ENCODE measurements around the gene DGKD.

Gene DGKD

DNA sequence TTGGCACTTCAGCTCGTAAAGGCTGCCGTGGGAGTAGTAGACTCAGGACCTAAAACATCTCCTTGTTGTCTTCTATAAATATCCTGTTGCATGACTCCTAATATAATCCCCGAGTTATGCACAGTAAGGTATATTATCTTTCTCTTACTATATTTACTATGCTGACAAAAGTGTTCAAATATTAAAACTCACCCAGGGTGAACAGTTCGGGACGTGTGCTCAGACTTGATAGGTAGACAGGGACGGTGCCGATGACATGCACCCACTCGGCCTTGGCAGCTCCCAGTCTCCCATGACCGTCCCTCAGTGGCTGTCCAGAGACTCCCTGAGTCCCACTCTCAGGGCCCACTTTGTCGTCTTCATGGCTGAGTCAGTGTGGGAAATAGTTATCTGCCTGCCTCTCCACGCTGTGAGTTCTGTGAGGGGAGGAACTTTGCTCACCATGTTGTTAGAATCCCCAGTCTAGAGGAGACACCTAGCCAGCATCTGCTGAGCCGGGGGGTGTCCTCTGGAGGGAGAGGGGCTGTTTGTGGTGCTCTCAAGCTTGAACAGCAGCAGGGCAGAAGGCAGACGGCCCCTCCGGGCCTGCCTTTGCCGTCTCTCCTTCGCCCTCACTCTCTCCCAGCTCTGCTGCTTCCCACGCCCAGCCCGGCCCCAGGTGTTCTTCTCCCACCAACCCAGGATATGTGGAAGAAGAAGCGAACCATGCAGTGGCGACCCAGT lies 75.0 kb downstream of the DGKD start:
- no peak for DNase-seq (ENCODE audit: low read depth)

DNA sequence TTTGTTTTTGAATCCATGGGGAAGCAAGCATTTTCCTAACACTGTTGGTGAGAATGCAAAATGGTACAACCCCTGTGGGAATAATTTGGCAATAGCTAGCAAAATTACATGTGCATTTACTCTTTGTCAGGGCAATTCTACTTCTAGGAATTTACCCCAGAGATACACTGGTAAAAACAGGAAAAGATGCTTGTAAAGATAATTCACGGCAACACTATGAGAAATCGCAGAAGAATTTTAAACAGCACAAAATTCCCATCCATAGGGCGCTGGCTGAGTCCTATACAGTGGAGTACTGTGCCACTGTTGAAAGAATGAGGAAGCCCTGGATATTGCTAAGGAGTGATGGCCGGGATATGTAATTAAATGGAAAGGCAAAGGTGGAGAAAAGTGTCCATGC lies 75.8 kb downstream of the DGKD start:
- no peak for DNase-seq (ENCODE audit: low read depth)

DNA sequence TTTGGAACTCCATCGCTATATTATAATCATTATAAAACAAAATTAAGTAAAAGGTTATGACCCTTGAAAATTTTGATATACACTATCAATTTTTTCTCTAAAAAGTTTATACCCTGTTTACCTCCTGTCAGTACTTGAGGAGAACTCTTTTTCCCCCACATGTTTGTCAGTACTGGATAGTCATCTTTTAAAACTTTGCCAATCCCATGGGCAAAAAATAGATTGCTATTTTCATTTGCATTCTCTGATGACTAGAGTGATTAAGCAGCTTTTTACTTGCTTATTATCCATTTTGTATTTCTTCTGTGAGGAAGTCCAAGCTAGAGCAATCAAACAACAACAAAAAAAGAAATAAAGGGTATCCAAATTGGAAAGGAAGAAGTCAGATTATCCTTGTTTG lies 76.4 kb downstream of the DGKD start:
- DNase-seq (ENCODE audit: low read depth) = no peak

DNA sequence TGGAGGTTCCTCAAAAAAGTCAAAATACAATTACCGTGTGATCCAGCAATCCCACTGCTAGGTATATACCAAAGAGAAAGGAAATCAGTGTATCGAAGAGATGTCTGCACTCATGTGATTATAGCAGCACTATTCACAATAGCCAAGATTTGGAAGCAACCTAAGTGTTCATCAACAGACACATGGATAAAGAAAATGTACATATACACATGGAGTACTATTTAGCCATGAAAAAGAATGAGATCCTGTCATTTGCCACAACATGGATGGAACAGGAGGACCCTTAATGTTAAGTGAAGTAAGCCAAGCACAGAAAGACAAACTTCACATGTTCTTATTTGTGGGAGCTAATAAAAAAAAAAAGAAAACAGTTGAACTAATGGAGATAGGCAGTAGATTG lies 78.7 kb downstream of the DGKD start:
- no peak for DNase-seq (ENCODE audit: low read depth)

DNA sequence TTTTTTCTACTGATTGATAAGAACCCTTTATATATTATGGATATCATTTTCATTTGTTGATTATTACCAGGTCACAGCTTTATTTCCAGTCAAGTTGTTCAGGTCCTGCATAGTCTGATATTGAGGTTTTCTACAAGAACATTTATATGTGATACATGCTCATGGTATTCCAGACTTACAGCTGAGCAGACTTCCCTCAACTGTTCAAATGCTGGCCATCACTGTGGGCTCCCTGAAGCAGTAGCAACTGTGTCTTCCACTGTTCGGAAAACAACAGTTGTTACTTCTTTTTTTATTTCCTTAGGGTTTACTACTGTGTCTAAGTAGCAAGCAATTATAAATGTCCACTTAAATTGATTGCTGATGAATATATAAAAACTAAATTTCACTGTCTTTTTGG lies 79.5 kb downstream of the DGKD start:
- DNase-seq (ENCODE audit: low read depth) = no peak

DNA sequence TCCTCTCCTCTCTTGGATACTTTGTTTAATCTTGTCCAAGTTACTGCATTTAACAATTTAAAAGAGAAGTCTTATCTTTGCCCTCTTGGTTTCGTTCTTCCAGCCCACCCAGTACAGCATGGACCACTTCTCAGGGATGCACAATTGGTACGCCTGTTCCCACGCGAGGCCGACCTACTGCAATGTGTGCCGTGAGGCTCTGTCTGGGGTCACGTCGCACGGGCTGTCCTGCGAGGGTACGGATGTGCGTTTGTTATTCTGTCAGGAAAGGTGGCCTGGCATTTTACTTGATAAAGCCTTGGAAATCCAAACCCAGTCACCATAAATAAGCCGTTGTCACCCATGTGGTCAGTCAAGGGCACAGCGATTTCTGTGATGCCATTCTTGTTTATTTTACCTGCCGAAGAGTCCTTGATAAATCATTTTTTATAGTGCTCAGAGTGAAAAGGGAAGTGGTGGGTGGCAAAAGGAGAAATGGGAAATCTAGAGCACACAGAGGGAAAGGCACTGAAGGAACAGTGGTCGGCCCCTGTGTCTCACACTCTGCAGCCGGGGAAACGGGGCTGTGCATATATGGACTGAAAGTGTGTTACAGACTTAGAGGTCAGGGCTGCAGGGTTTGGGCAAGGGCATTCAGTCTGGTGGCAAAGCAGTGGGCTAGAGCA lies 80.5 kb downstream of the DGKD start:
- no peak for DNase-seq (ENCODE audit: low read depth)

DNA sequence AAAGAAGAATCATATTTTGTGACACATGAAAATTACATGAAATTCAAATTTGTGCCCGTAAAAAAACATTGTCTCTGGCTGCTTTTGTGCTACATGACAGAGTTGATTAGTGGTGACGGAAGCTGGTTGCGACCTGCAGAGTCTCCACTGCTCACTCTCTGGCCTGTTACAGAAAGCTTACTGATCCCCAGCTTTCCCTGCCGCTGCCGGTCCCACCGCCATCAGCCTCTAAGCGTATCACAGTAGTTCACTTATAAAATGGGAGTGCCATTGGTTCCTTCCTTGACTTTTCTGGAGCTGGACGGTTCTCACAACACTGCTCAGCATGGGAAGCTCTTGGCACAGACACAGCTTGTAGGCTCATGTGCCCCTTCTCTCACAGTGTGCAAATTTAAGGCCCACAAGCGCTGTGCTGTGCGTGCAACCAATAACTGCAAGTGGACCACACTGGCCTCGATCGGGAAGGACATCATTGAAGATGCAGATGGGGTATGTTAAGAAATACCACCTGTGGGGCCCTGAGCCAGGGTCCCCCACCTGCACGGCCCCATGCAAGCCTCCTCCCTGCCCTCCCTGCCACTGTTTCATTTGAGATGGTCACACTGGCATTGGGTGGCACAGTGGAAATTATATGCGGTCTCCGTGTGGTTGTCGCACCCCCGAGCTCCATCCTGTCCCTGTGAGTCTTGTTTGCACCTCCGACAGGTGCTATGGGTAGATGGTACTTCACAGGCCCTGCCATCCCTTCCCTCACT lies 81.3 kb downstream of the DGKD start:
- DNase-seq (ENCODE audit: low read depth) = no peak

DNA sequence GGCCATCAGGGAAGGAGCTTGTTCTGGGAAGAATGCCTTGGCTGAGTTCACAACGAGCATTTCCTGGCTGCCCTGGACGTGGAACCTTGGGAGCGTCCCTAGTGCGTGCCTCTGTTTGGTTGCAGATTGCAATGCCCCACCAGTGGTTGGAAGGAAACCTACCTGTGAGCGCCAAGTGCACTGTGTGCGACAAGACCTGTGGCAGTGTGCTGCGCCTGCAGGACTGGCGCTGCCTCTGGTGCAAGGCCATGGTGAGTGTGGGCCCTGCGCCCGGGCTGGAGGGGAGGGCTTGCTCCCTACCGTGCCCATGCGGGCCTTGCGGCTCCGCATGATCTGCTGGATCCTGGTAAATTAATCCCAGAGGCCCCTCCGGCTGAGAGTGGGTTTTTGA lies 81.9 kb downstream of the DGKD start:
- DNase-seq (ENCODE audit: low read depth) = no peak

DNA sequence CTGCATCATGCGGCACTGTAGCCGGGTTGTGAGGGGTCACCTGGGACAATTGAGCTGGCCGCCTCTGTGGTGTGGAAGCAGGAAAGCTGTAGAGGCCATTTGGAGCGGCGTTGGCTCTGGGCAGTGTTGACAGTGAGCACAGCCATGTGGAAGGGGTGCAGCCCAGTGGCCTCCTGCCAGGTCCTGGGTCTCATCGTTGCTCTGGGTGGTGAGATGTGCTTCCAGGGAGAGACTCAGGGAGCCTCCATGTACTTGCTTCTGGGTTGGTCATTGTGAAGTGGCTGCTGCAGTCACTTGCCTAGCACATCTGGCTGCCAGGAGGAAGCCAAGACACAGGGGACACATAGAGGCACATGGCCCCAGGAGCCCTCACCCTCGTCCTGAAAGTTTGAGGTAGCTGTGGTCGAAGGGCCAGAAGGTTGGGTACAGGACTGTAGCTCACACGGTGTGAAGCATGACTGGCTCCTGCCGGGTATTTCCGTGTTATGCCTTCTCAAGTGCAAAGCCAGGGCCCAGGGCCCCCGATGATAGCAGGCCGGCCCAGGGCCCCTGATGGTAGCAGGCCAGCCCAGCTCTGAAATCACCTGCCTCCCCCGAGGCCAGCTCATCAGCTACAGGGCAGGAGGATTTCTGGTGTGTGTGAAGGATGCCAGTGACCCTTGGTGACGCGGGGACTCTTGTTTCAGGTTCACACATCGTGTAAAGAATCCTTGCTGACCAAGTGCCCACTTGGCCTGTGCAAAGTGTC lies 82.6 kb downstream of the DGKD start:
- DNase-seq (ENCODE audit: low read depth) = no peak

DNA sequence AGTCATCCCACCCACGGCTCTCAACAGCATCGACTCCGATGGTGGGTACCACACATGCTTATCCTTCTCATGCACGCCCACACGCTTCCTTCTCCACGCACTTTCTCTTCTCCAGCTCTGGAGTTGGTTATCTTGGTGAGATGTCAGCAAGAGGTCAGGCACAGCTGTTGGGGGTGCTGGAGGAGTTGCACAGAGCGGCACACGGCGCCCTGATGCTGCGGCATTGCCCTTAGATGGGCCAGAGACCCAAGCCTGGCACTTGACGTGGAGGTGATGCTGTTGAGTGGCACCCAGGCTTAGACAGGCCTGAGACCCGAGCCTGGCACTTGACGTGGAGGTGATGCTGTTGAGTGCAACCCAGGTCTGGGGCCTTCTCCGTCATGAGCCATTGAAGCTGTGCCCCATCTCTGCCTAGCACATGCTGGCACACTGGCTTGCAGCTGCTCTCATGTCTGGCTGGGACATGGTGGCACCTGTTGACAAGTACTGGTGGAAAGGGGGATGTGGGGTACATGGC lies 83.2 kb downstream of the DGKD start:
- no peak for DNase-seq (ENCODE audit: low read depth)

DNA sequence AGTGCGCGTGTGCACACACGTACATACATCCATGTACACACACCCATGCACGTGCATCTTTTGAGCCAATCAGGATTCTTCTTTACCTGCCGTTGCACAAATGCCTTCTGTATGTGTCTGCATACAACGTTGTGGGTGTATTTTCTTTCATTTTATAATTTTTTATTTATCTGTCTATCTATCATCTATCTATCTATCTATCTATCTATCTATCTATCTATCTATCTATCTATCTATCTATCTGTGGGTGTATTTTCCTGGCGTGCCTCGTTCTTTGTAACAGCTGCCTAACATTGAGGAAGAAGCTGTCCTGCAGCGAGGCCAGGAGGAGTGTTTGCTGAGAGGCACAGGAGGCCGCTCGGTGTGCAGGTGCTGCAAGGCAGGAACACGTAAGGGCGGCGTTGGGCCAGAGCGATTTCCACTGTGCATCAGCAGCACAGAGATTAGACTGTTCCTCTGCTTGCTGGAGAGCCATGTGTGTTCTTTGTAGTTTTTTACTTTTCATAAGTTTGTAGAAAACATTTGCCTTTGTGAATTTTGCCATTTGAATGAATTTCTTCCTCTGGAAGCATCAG lies 84.4 kb downstream of the DGKD start:
- no peak for DNase-seq (ENCODE audit: low read depth)

DNA sequence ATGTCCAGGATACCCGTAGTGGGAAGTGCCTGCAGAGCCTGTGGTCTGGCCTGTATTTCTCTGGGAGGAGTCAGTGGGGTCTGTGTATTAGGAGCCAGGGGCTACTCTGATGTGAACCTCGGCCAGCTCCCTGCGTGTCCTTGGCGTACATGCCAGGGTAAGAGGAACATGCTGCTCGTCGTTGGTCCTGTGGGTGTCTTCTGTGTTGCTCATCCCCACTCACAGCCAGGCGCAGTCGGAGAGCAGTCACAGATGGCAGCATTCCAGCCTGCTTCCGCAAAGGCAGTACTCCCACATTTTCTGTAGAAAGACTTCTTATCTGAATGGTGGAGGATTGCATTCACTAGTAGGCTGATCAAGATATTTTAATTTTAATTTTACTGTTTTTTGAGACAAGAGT lies 84.9 kb downstream of the DGKD start:
- DNase-seq (ENCODE audit: low read depth) = no peak

DNA sequence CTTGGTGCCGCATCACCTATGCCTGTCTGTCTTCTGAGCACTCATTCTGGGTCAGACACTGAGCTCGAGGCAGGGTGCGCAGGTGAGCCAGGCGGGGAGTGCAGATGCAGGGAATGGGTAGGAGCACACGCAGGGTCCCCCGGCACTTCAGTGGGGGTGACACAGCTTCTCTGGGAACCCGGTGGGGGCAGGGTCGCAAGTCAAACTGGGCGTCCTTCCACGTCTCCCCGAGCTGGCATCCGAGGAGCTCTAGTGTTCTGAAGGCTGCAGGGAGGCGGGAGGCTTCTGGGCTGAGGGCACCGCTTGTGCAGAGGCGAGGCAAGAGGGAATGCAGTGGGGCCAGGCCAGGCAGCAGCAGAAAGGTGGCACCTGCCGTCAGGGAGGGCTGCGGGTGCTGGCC lies 86.0 kb downstream of the DGKD start:
- DNase-seq (ENCODE audit: low read depth) = no peak

DNA sequence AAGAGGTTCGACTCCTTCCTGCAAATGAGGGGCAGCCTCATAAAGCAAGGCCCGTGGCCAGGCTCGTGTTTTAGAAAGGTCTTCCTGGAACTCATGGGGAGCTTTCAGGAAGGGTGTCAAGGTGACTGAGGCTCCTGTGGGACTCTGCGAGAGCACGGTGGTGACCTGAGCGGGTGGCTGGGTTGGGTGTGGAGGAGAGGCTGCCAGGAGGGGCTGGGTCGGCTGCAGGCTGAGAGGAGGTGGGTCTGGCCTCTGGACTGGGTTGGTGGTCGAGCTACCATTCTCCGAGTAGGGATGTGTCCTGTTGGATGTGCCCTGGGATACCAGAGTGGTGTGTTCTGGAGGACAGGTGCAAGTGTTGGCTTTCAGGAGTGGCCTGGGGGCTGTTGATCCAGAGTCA lies 86.4 kb downstream of the DGKD start:
- no peak for DNase-seq (ENCODE audit: low read depth)

DNA sequence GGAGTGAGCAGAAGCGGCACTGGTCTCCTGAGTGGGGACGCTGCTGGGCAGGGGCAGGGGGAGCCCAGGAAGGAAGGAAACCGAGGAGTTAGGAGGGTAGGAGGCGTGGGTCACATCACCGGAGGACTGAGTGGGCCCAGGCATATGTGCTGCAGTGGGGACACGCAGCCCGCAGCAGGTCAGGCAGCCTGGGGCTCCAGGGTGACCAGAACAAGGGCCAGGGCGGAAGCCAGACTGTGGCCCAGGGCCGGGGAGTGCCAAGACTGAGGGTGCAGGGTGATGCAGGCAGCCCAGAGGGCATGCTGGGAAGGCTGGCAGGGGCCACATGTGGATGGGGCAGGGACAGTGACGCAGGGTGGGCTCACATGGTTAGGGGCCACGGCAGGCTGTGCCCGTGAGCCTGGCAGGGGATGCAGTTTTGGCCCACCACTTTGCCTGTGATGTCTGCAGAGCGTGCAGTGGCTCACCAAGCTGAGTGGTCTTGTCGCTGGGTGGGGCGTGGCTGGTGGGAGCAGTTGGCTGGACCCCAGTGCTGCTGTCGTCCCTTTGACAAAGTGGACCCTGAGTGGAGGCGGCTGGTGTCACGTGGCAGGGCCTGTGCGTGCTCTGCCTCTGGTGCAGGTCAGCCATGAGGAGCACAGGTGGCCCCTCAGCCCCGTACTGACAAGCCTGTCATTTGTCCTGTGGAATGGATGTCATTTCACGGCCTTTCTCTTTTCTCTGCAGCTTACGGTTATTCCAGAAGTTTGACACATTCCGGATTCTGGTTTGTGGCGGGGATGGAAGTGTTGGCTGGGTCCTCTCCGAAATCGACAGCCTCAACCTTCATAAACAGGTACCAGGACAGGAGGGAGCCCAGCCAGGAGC lies 87.1 kb downstream of the DGKD start:
- DNase-seq (ENCODE audit: low read depth) = no peak

DNA sequence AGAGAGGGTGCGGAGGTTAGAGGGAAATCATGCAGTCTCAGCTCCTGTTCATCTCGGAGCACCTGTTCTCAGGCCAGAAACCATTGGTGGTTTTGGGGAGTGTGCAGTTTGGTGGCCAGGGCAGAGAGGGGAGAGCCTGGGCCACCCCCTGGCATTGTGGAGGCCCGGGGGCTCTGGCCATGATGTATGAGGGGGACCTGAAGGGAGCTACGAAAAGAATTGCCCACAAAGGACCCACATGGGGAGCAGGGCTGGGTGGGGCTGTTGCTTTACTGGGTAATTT lies 87.7 kb downstream of the DGKD start:
- no peak for DNase-seq (ENCODE audit: low read depth)

DNA sequence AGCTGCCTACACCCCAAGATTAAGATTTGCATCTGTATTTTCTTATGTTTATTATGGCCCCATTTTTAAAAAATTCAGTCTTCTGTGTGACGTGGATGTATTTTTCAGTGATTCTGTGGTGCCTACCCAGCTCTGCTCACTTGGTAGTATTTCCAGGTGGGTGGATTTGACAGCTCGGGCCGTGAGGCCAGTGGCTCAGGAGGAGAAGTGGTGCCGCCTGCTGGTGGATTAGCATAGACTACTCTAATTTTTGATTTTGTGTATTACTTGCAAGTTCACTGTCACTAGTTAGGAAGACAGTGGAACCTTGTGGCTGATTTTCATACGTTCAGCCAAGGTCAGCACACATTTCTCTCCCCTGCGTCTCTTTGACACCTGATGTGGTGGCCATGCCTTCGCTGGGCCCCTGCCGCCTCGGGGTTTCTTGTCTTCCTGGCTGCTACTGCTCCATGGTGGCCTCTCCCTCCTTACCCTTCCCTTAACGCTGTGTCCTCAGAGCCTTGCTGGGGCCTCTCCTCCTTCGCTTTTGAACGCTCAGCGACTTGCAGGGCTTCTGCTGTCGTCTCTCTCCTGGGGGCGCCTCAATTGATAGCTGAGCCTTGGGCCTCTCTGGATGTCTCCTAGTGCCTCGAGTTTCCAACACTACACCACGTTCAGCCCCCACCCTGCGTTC lies 89.4 kb downstream of the DGKD start:
- DNase-seq (ENCODE audit: low read depth) = peak; percentile 71

DNA sequence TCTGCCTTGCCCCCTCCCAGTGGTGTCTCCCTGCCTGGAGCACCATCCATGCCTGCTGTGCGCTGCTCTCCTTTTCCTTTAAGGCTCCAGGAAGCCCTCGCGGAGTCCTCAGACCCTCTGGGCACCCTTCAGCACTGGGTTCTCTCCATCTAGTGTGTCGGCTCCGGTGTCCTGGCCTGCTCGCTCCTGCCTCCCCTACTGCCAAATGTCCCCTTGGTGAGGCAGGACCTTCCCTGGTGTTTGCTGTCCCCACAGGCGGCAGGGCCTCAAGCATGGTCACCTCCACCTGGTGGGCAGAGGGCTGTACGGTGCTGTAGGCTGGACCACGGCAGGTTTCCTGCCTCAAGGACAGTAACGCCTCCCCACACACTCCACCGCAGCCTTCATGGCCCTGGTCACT lies 90.2 kb downstream of the DGKD start:
- no peak for DNase-seq (ENCODE audit: low read depth)

DNA sequence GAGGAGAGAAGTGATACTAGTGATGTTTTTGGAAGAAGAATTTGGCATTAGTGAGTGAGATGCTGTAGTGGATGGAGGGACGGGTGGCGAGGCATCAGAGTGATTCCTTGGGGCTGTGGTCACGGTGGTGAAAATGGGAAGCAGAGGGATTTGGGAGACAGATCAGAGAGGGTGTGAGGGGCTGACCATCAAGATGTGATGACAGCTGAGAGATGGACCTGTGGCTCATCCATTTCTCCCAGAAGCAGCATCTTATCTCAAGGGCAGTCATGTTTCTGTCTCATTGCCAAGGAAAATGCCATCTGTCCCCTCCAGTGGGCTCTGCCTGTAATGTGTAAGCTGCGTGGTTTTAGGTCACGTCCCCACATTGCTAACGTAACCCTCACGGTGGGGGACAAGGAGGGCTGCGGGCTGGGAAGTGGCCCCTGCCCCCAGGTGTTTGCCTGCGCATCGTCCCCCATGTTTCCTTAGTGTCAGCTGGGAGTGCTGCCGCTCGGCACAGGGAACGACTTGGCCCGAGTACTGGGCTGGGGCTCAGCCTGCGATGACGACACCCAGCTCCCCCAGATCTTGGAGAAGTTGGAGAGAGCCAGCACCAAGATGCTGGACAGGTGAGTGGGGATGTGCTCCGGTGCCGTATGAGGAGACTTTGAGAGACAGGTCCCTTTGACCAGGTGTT lies 91.0 kb downstream of the DGKD start:
- no peak for DNase-seq (ENCODE audit: low read depth)

DNA sequence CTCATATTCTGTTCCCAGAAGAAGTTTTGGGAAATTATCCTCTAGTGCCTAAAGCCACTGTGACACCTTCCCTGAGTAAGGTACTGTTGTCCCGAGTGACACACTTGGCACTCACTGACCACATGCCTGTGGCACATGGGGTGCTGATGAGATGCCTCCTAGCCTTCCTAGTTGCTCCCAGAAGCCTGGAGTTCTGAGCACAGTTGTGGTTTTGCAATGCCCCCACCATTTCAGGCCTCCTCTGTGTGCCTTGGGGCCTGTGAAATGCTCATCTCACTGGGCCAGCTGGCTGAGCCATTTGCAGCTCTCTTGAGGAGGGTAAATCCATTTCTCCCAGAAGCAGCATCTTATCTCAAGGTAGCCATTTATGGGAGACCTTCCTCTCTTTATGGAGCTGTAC lies 91.8 kb downstream of the DGKD start:
- no peak for DNase-seq (ENCODE audit: low read depth)
